Skin epidermis (tissue), 12 donors: ENCODE data around the gene CADPS.

Experiments
- H3K27ac ChIP-seq, 21 experiments: fragments of 200-600 bp; sonication (generic) in 11 of 21; one replicate each; pipeline ENCODE4 v1.5.0; 2020; ENCODE audit warnings: mild to moderate bottlenecking in 3 of 21, inconsistent platforms in 2 of 21, moderate library complexity in 2 of 21
- H3K4me3 ChIP-seq, 7 experiments: fragments of 200-600 bp; sonication (generic) in 2 of 7; one replicate each; pipeline ENCODE4 v1.5.0; 2020; ENCODE audit warnings: inconsistent platforms in 2 of 7, mild to moderate bottlenecking in 2 of 7, moderate library complexity in 1 of 7

CADPS gene

DNA sequence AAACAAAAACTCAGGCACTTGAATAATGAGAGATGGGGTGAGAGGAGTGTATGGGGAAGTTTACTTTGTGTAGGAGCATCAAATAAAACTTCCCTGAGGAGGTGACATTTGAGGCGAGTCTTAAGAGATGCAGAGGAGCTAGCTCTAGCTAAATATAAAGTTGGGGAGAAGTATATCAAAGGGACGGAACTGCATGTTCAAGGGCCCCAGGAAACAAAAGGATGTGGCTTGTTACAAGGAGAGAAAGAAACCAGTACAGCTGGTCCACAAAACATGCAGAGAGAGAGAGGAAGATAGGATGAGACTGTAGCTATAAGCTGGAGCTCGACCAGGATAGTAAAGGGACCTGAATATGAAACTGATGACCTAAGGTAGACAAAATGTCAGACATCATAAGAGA, 519.5 kb downstream of the CADPS start:
- H3K27ac ChIP-seq = no peak overlapping the region
- no peak overlapping the region for H3K4me3 ChIP-seq
